H1 (cell line): ENCODE measurements around the gene DHRS13. TPM values are rescaled to one million over a fixed set of nuclear protein-coding genes. Genes with fewer than 3 reads are reported as not detected.

Experiments used
- ASH2L ChIP-seq: fragments of 200-600, 300-600 bp; sonication (generic); IDR thresholded peaks from one replicate; pipeline ENCODE4 v1.7.1; 2017; ENCODE audit warnings: low read length
- BCL11A ChIP-seq, 2 experiments: IDR thresholded peaks; one replicate each; pipeline ENCODE4 v1.6.1; 2011; ENCODE audit warnings: low read depth in 2 of 2, low read length in 2 of 2, mild to moderate bottlenecking in 2 of 2
- CBX5 ChIP-seq: fragments of 300-800, 300-1000 bp; sonication (generic); IDR thresholded peaks from 2 replicates; pipeline ENCODE4 v1.7.1; 2016; ENCODE audit warnings: antibody characterized with exemption, low read length, low read depth
- CBX8 ChIP-seq: fragments of 300-800, 300-1000 bp; sonication (generic); IDR thresholded peaks from 2 replicates; pipeline ENCODE4 v1.7.1; 2016; ENCODE audit warnings: low read depth, low read length, borderline replicate concordance
- EP300 ChIP-seq, 2 experiments: IDR thresholded peaks; 1 replicate in 1 of 2; 2 replicates in 1 of 2; pipeline ENCODE4 v1.6.1; 2011 to 2012; ENCODE audit warnings: low read depth in 2 of 2, low read length in 2 of 2, mild to moderate bottlenecking in 2 of 2, borderline replicate concordance in 1 of 2, inconsistent platforms in 1 of 2, moderate library complexity in 1 of 2
- EZH2 ChIP-seq: fragments of 200-600 bp; sonication (generic); IDR thresholded peaks from 2 replicates; pipeline ENCODE4 v1.7.1; 2012; ENCODE audit warnings: low read depth, mild to moderate bottlenecking, moderate library complexity, low read length, inconsistent platforms; ENCODE audit not compliant: severe bottlenecking
- HDAC2 ChIP-seq, 2 experiments: fragments of 300-600 bp in 1 of 2; sonication (generic) in 1 of 2; IDR thresholded peaks; 2 replicates each; pipeline ENCODE4 v1.6.1; 2011 to 2012; ENCODE audit warnings: low read depth in 2 of 2, low read length in 2 of 2, mild to moderate bottlenecking in 2 of 2, moderate library complexity in 2 of 2, borderline replicate concordance in 1 of 2, inconsistent platforms in 1 of 2
- JUND ChIP-seq: IDR thresholded peaks from 2 replicates; pipeline ENCODE4 v1.6.1; 2011; ENCODE audit warnings: mild to moderate bottlenecking, improper control_type of control experiment, low read length
- KDM5A ChIP-seq: fragments of 200-600 bp; IDR thresholded peaks from 2 replicates; pipeline ENCODE4 v1.7.1; 2012; ENCODE audit warnings: mild to moderate bottlenecking, low read length, inconsistent platforms, mixed read lengths
- POLR2A ChIP-seq, 2 experiments: IDR thresholded peaks; 1 replicate in 1 of 2; 2 replicates in 1 of 2; pipeline ENCODE4 v1.6.1; 2011; ENCODE audit warnings: low read depth in 2 of 2, low read length in 2 of 2, mild to moderate bottlenecking in 2 of 2; ENCODE audit errors: control extremely low read depth in 1 of 2
- RNF2 ChIP-seq: fragments of 200-900, 300-1000 bp; sonication (generic); IDR thresholded peaks from 2 replicates; pipeline ENCODE4 v1.7.1; 2016; ENCODE audit warnings: borderline replicate concordance, low read depth, mild to moderate bottlenecking, antibody characterized with exemption, low read length; ENCODE audit not compliant: poor library complexity, severe bottlenecking; ENCODE audit errors: missing control alignments
- TAF1 ChIP-seq: IDR thresholded peaks from 2 replicates; pipeline ENCODE4 v1.6.1; 2011; ENCODE audit warnings: mild to moderate bottlenecking, low read depth, low read length
- YY1 ChIP-seq: IDR thresholded peaks from 2 replicates; pipeline ENCODE4 v1.6.1; 2011; ENCODE audit warnings: low read depth, mild to moderate bottlenecking, low read length
- ZNF274 ChIP-seq: IDR thresholded peaks from 2 replicates; pipeline ENCODE4 v1.7.0; 2012; ENCODE audit warnings: low read length, borderline replicate concordance; ENCODE audit errors: extremely low read depth
- polyA plus RNA-seq, 7 experiments: library from polyadenylated mRNA; depleted of rRNA in 3 of 7; stranded (reverse) in 5 of 7; unstranded in 2 of 7; fragments of >200 nt in 5 of 7; fragments of 200-250 nt in 2 of 7; gene quantifications; 1 replicate in 5 of 7; 2 replicates in 1 of 7; 4 replicates in 1 of 7; pipeline versions ENCODE4 v1.2.1 to v1.2.3, GENCODE V29; 2011 to 2013; ENCODE audit warnings: missing spikeins in 2 of 7, mixed read lengths in 2 of 7
- total RNA-seq: library from RNA; stranded (reverse); fragmentation: NEBNext Ultra II Directional; extraction: Animal tissue kit (Norgen Biotek cat#: 25700); gene quantifications from 2 replicates; pipeline ENCODE4 v1.2.1, GENCODE V29; 2021
- TF ChIP-seq, protein P1 (sequence below): IDR thresholded peaks from 2 replicates; pipeline ENCODE4 v1.6.1; 2011; ENCODE audit warnings: low read length, improper control_type of control experiment
- TF ChIP-seq, protein P2 (sequence below): IDR thresholded peaks from 2 replicates; pipeline ENCODE4 v1.6.1; 2012; ENCODE audit warnings: low read length, inconsistent platforms
- TF ChIP-seq, protein P3 (sequence below), 3 experiments: IDR thresholded peaks; 1 replicate in 2 of 3; 2 replicates in 1 of 3; pipeline versions ENCODE4 v1.5.1 to v1.6.1; 2011; ENCODE audit warnings: low read length in 3 of 3, mild to moderate bottlenecking in 3 of 3, inconsistent platforms in 2 of 3, low read depth in 1 of 3, moderate library complexity in 1 of 3; ENCODE audit not compliant: insufficient read depth in 1 of 3; ENCODE audit errors: control extremely low read depth in 1 of 3

Gene DHRS13
- total and polyA plus RNA-seq, 2 of the 8 experiments (the other 6 are each of a cell fraction or from before 2014, with no cell fraction given) = 23.7 to 30.0 TPM

DNA sequence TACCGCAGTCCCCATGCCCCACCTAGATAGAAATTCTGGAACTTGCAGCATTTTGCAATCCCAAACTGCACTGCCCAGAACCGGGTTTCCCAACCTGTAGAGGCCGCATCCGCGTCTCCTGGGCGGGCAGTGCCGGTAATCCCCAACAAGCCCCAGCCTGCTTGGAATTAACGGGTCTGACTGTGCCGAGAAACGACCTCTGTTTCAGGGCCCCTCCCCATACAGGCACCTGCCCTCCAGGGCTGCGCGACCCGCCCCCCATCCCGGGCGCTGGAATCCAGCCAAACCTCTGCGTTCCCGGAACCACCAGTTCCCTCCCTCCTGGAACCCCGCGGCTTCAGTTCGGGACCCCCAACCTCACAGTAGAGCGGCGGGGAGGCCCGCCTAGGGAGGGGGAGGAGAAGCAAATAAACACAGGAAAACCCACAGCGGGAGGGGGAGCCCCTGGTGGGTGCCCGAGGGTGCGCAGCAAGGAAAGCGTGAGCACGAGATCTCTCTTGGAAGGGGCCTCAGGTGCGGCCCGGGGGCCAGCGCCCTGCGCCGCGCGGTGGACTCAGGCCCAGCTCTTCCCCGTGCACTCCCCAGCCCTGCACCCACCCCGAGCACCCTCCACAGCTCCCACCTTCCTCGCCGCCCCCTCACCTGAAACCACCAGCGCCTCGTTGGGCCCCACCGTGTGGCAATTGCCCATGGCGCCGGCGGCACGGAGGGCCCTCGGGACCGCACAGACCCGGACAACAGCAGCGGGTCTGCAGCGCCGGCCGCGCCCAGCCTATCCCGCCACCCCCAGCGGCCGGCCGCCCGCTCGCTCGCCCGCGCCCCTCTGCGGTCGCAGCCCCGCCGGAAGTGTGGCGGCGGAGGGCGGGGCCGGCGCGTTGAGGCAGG is 5.8 kb downstream of the DHRS13 start, which contains the start of gene FLOT2 (continued):
- no peak for TF ChIP-seq EZH2
- TF ChIP-seq CBX8 = no peak
- no peak for TF ChIP-seq ZNF274
- no peak for TF ChIP-seq YY1
- TF ChIP-seq, protein P1, sequence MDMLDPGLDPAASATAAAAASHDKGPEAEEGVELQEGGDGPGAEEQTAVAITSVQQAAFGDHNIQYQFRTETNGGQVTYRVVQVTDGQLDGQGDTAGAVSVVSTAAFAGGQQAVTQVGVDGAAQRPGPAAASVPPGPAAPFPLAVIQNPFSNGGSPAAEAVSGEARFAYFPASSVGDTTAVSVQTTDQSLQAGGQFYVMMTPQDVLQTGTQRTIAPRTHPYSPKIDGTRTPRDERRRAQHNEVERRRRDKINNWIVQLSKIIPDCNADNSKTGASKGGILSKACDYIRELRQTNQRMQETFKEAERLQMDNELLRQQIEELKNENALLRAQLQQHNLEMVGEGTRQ = no peak
- TF ChIP-seq TAF1 = 0 out of 2 replicates have a peak, but pooled peaks have one; percentile 56
- TF ChIP-seq ASH2L = peak; percentile 93
- no peak for TF ChIP-seq BCL11A (IDR thresholded peaks at IDR 0.05; ENCODE audit: low read depth in 2 of 2, low read length in 2 of 2)
- no peak; a peak in 1 of 3 replicates for TF ChIP-seq EP300 (IDR thresholded peaks at IDR 0.05; ENCODE audit: borderline replicate concordance in 1 of 2, low read depth in 2 of 2, low read length in 2 of 2)
- no peak for TF ChIP-seq KDM5A
- TF ChIP-seq, protein P2, sequence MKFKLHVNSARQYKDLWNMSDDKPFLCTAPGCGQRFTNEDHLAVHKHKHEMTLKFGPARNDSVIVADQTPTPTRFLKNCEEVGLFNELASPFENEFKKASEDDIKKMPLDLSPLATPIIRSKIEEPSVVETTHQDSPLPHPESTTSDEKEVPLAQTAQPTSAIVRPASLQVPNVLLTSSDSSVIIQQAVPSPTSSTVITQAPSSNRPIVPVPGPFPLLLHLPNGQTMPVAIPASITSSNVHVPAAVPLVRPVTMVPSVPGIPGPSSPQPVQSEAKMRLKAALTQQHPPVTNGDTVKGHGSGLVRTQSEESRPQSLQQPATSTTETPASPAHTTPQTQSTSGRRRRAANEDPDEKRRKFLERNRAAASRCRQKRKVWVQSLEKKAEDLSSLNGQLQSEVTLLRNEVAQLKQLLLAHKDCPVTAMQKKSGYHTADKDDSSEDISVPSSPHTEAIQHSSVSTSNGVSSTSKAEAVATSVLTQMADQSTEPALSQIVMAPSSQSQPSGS = no peak
- TF ChIP-seq HDAC2 (IDR thresholded peaks at IDR 0.05; ENCODE audit: borderline replicate concordance in 1 of 2, low read depth in 2 of 2, low read length in 2 of 2) = peak in 1 of 2 experiments; percentile 85; a peak in 1 of 4 replicates
- no peak for TF ChIP-seq CBX5
- no peak for TF ChIP-seq JUND
- TF ChIP-seq, protein P3, sequence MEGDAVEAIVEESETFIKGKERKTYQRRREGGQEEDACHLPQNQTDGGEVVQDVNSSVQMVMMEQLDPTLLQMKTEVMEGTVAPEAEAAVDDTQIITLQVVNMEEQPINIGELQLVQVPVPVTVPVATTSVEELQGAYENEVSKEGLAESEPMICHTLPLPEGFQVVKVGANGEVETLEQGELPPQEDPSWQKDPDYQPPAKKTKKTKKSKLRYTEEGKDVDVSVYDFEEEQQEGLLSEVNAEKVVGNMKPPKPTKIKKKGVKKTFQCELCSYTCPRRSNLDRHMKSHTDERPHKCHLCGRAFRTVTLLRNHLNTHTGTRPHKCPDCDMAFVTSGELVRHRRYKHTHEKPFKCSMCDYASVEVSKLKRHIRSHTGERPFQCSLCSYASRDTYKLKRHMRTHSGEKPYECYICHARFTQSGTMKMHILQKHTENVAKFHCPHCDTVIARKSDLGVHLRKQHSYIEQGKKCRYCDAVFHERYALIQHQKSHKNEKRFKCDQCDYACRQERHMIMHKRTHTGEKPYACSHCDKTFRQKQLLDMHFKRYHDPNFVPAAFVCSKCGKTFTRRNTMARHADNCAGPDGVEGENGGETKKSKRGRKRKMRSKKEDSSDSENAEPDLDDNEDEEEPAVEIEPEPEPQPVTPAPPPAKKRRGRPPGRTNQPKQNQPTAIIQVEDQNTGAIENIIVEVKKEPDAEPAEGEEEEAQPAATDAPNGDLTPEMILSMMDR (IDR thresholded peaks at IDR 0.05; ENCODE audit: control extremely low read depth in 1 of 3, insufficient read depth in 1 of 3, low read depth in 1 of 3, low read length in 3 of 3) = peak in 2 of 3 experiments; percentile 14 to 33; a peak in 3 of 4 replicates
- TF ChIP-seq RNF2 = no peak
- TF ChIP-seq POLR2A (IDR thresholded peaks at IDR 0.05; ENCODE audit: control extremely low read depth in 1 of 2, low read depth in 2 of 2, low read length in 2 of 2) = peak; percentile 56 to 75; a peak in 2 of 3 replicates
